ENCODE data around the gene KIAA1328. TPM values are rescaled to one million over a fixed set of nuclear protein-coding genes. Genes with fewer than 3 reads are reported as not detected.

The KIAA1328 gene
- total and polyA plus RNA-seq, 8 donors: 1.9 to 21.7 (median 10.7) TPM

DNA sequence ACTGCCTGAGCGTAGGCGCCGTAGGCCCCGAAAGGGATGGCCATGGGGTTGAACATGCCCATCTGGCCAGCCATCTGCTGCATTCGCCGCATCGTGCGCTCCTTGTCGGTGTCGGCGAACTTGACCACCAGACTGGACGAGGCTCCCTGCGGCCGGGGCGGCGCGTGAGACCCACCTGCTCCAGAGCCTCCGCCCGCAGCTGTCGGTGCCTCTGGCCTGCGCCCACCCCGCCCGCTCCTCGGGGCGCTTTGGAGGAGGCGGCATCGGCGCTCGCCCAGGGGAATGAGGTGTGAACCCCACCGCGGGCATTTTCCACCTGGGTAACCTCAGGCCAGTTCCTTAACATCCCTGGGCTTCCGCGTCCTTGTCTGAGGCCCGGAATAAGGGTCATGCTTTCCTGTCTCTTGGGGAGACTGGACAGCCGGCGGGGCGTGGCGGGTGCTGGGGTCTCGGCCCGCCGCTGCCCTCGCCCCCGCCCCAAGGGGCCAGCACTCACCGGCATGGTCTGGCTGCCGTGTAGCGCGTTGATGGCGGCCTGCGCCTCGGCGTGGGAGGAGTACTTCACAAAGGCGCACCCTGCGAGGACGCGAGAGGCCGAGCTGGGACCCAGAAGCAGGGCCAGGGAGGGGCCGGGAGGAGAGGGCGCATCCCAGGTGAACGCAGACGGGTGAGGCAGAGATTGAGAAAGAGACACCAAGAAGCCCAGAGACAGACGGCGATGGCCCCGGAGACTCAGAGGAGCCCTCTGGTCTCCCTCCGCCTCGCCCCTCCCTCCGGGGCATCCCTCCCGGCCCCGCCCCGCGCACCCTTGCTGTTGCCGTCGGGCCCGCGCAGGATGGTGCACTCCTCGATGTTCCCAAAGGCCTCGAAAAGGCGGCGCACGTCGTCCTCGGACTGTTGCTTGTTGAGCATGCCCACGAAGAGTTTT, 445.6 kb downstream of the KIAA1328 start:
- peak in 1 of 2 donors; percentile 18 for DNase-seq
- Histone ChIP-seq H3K27me3 (peaks cover 7 to 75% (median 29%) of the 10 kb centered on the region in 3 donors), H3K27ac (no peak overlapping the region), H3K4me1 (peaks cover 0 to 6% (median 3%) of the 10 kb centered on the region in 4 donors), H3K4me3 (no peak overlapping the region), H3K36me3 (no peaks in the 10 kb centered on the region), H3K9me3 (peaks cover 0 to 9% (median 0%) of the 10 kb centered on the region in 4 donors)
- TF ChIP-seq EP300 (IDR thresholded peaks at IDR 0.05) (no peak), POLR2A (IDR thresholded peaks at IDR 0.05) (no peak), POLR2AphosphoS5 (IDR thresholded peaks at IDR 0.05) (no peak)
- TF ChIP-seq, protein P1, sequence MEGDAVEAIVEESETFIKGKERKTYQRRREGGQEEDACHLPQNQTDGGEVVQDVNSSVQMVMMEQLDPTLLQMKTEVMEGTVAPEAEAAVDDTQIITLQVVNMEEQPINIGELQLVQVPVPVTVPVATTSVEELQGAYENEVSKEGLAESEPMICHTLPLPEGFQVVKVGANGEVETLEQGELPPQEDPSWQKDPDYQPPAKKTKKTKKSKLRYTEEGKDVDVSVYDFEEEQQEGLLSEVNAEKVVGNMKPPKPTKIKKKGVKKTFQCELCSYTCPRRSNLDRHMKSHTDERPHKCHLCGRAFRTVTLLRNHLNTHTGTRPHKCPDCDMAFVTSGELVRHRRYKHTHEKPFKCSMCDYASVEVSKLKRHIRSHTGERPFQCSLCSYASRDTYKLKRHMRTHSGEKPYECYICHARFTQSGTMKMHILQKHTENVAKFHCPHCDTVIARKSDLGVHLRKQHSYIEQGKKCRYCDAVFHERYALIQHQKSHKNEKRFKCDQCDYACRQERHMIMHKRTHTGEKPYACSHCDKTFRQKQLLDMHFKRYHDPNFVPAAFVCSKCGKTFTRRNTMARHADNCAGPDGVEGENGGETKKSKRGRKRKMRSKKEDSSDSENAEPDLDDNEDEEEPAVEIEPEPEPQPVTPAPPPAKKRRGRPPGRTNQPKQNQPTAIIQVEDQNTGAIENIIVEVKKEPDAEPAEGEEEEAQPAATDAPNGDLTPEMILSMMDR (IDR thresholded peaks at IDR 0.05): no peak
- 14 to 21% (median 19%) methylated on average over 45 to 82 of the region's 82 CpGs for WGBS, 5 donors
- intact Hi-C loops (cut with DNase I; ENCODE audit: low total_unique reads): no loop called here

DNA sequence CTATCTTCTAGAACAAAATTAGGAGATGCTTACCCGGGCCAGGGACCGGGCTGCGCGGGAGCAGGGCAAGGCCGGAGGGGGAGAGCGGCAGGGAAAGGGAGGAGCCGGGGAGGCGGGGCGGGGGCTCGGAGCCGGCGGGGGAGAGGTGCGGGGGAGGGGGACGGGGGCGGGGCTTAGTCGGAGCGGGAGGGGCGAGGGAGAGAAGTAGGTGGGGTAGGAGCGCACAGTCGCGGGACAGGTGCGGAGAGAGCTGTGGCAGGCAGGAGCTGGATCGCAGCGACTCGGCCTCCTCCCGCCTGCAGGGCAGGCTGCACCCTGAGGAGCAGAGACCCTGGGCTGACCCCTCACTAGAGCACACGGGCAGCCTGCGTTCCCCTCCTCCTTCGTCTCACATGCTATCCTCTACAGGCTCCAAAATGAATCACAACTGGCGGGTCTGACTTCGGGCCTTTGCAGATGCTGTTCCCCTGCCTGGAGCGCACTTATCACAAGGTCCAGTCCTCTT, 446.4 kb downstream of the KIAA1328 start:
- H3K27ac ChIP-seq: no peak overlapping the region
- peaks cover 7 to 75% (median 32%) of the 10 kb centered on the region in 3 donors for H3K27me3 ChIP-seq
- no peak for TF ChIP-seq POLR2AphosphoS5 (IDR thresholded peaks at IDR 0.05)
- TF ChIP-seq EP300 (IDR thresholded peaks at IDR 0.05): no peak
- TF ChIP-seq, protein P1 (IDR thresholded peaks at IDR 0.05): no peak
- no peak for TF ChIP-seq POLR2A (IDR thresholded peaks at IDR 0.05)
- no peak for DNase-seq
- WGBS, 5 donors: 14 to 23% (median 18%) methylated on average over 19 to 31 of the region's 32 CpGs
- H3K4me1 ChIP-seq: peaks cover 0 to 6% (median 3%) of the 10 kb centered on the region in 4 donors
- H3K36me3 ChIP-seq: no peaks in the 10 kb centered on the region
- peaks cover 0 to 9% (median 0%) of the 10 kb centered on the region in 4 donors for H3K9me3 ChIP-seq
- intact Hi-C loops (cut with DNase I; ENCODE audit: low total_unique reads): no loop called here
- no peak overlapping the region for H3K4me3 ChIP-seq

DNA sequence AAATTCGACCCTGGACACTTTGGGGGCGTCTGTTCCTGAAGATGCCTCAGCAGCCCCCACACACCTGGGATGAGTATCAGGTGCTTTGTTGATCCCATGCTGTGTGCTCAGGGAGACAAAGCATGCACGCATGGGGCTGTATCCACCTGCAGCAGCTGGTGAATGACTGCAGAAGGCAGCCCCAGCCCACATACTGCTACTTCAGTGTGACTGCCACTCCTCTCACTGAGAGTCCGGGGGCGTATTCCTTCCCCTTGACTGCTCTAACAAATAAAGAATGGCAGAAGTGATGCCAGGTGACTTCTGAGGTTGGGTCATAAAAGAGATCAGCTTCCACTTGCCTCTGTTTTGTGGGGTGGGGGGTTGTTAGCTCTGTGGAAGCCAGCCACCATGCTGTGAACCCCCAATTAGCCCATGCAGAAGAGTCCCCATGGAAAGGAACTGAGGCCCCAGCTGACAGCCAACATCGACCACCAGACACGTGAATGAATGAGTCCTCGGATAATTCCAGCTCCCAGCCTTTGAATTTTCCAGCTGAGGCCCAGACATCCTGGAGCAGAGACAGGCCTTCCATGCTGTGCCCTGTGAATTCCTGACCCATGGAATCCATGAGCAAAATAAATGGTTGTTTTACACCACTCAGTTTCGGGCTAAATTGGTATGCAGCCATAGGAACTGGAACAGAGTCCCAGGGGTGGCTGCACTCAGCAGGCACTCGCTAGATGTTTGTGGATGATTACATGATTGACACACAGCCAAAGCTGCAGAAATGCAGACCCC, 447.4 kb downstream of the KIAA1328 start:
- Histone ChIP-seq H3K4me3 (no peak overlapping the region), H3K4me1 (peaks cover 0 to 6% (median 3%) of the 10 kb centered on the region in 4 donors), H3K27me3 (peaks cover 7 to 75% (median 32%) of the 10 kb centered on the region in 3 donors), H3K9me3 (peaks cover 0 to 9% (median 0%) of the 10 kb centered on the region in 4 donors), H3K27ac (no peak overlapping the region), H3K36me3 (no peaks in the 10 kb centered on the region)
- intact Hi-C loops (cut with DNase I; ENCODE audit: low total_unique reads): no loop called here
- TF ChIP-seq, protein P1 (IDR thresholded peaks at IDR 0.05): no peak
- no peak for TF ChIP-seq EP300 (IDR thresholded peaks at IDR 0.05)
- TF ChIP-seq POLR2AphosphoS5 (IDR thresholded peaks at IDR 0.05): no peak
- no peak for TF ChIP-seq POLR2A (IDR thresholded peaks at IDR 0.05)
- no peak for DNase-seq
- WGBS, 5 donors: 76 to 86% (median 81%) methylated on average over 10 of the region's 10 CpGs

DNA sequence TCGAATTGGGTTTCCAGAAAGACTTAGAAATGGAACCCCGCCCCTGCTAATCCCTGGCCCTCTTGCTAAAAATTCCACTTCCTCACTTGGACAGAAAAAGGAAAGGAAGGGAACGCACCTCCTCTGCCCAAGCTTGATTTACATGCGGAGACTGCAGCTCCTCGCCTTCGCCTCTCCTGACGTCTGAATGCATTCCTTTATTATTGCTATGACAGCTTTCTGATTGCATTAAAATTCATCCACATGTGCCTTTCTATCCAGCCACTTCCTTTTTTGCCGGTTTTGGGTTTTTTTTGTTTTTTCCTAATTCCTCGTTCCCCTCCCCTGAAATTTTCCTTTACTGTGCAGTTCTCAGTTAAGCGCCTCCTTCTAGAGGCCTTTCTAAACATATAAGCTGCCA, 448.9 kb downstream of the KIAA1328 start:
- Histone ChIP-seq H3K36me3 (no peaks in the 10 kb centered on the region), H3K9me3 (peaks cover 0 to 9% (median 0%) of the 10 kb centered on the region in 4 donors), H3K4me3 (no peak overlapping the region), H3K27me3 (peaks cover 7 to 66% (median 31%) of the 10 kb centered on the region in 3 donors), H3K27ac (no peak overlapping the region), H3K4me1 (peaks cover 0 to 6% (median 3%) of the 10 kb centered on the region in 4 donors)
- intact Hi-C loops (cut with DNase I; ENCODE audit: low total_unique reads): no loop called here
- WGBS, 5 donors: 63 to 73% (median 70%) methylated on average over 10 of the region's 10 CpGs
- no peak for DNase-seq
- TF ChIP-seq POLR2AphosphoS5 (IDR thresholded peaks at IDR 0.05) (no peak), POLR2A (IDR thresholded peaks at IDR 0.05) (no peak), EP300 (IDR thresholded peaks at IDR 0.05) (no peak)

Other genes with a start within 250 kb of the KIAA1328 start
- 100 to 1,000 TPM in 3 of 5 donors, 10 to 100 TPM in 2; 36.7 to 230 (median 121) TPM for gene TPGS2, start 125 bp upstream of the KIAA1328 start, total RNA-seq
- 10 to 100 TPM; 38.5 to 66.7 (median 44.0) TPM for gene TPGS2, start 125 bp upstream of the KIAA1328 start, polyA plus RNA-seq

Measured in stomach (tissue), 9 donors.